MM.1S (cell line): ENCODE measurements around the gene C20orf173.

Experiments
- DNase-seq: peaks from one replicate; pipeline ENCODE4 v3.0.0-alpha.2; 2015
- H2AFZ ChIP-seq: fragments of 300-600 bp; sonication (generic); 2 replicates; pipeline ENCODE4 v1.6.0; 2016; ENCODE audit warnings: antibody characterized with exemption, low read length
- H3F3A ChIP-seq: fragments of 300-600 bp; sonication (generic); 2 replicates; pipeline ENCODE4 v1.6.1; 2016; ENCODE audit warnings: mild to moderate bottlenecking, antibody characterized with exemption, low read length, moderate library complexity, mixed read lengths; ENCODE audit not compliant: insufficient read depth
- H3K27ac ChIP-seq: fragments of 300-600 bp; sonication (generic); 2 replicates; pipeline ENCODE4 v1.5.1; 2016; ENCODE audit warnings: mild to moderate bottlenecking, low read length
- H3K27me3 ChIP-seq: fragments of 300-600 bp; sonication (generic); replicated peaks from 2 replicates; pipeline ENCODE4 v1.6.0; 2016; ENCODE audit warnings: low read length; ENCODE audit not compliant: insufficient read depth
- H3K36me3 ChIP-seq: fragments of 300-600 bp; sonication (generic); replicated peaks from 2 replicates; pipeline ENCODE4 v1.6.1; 2016; ENCODE audit warnings: mild to moderate bottlenecking, low read length, mixed read lengths; ENCODE audit not compliant: insufficient read depth
- H3K4me1 ChIP-seq: fragments of 300-600 bp; sonication (generic); 2 replicates; pipeline ENCODE4 v1.6.1; 2016; ENCODE audit warnings: low read length, mixed read lengths
- H3K4me2 ChIP-seq: fragments of 300-600 bp; sonication (generic); 2 replicates; pipeline ENCODE4 v1.6.0; 2016; ENCODE audit warnings: low read depth, low read length
- H3K4me3 ChIP-seq: fragments of 300-600 bp; sonication (generic); 2 replicates; pipeline ENCODE4 v1.5.1; 2016; ENCODE audit warnings: low read length, mixed read lengths
- H3K79me2 ChIP-seq: fragments of 300-600 bp; sonication (generic); 2 replicates; pipeline ENCODE4 v1.6.1; 2016; ENCODE audit warnings: mixed run types, low read length, mixed read lengths
- H3K9ac ChIP-seq: fragments of 300-600 bp; sonication (generic); 2 replicates; pipeline ENCODE4 v1.6.1; 2016; ENCODE audit warnings: low read length, mixed read lengths
- H3K9me2 ChIP-seq: fragments of 300-600 bp; sonication (generic); replicated peaks from 2 replicates; pipeline ENCODE4 v1.6.1; 2016; ENCODE audit warnings: mild to moderate bottlenecking, low read length, mixed read lengths; ENCODE audit not compliant: insufficient read depth
- H3K9me3 ChIP-seq: fragments of 300-600 bp; sonication (generic); replicated peaks from 2 replicates; pipeline ENCODE4 v1.6.1; 2016; ENCODE audit warnings: mild to moderate bottlenecking, low read length, mixed read lengths; ENCODE audit not compliant: insufficient read depth
- H4K20me1 ChIP-seq: fragments of 300-600 bp; sonication (generic); 2 replicates; pipeline ENCODE4 v1.6.1; 2016; ENCODE audit warnings: mild to moderate bottlenecking, low read length, moderate library complexity, mixed read lengths; ENCODE audit not compliant: insufficient read depth
- EZH2 ChIP-seq: fragments of 300-600 bp; sonication (generic); optimal IDR thresholded peaks from 2 replicates; pipeline ENCODE3; 2017; ENCODE audit warnings: low read depth, mild to moderate bottlenecking, antibody characterized with exemption, low read length, mixed read lengths
- EZH2phosphoT487 ChIP-seq: fragments of 300-600 bp; sonication (generic); IDR thresholded peaks from 2 replicates; pipeline ENCODE4 v1.6.1; 2018; ENCODE audit warnings: antibody characterized with exemption, low read length
- TF ChIP-seq, protein P1 (sequence below): fragments of 300-600 bp; sonication (generic); IDR thresholded peaks from 2 replicates; pipeline ENCODE4 v1.5.1; 2016; ENCODE audit warnings: antibody characterized with exemption, low read length, mixed read lengths

C20orf173 gene

DNA sequence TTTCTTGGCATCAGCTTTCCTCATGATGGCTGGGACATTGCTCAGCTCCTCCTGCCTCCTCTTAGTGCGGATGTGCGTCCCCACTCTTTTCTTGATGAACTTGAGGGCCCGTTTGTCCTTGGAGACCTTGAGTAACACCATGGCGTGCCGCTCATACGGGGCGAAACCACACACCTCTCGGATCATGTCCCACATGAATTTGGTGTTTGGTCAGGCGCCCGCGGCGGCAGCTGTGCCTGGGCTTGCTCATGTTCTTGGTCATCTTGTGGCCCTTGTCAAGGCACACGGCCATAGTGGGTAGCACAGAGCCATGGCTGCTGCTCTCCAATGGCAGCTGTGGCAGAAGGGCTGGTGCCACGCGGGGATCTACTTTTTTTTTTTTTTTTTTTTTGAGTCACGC is 15.0 kb upstream of the C20orf173 start:
- H3K36me3 ChIP-seq, result no peaks in the 10 kb centered on the region
- no peak for DNase-seq
- H2AFZ ChIP-seq, result no peak overlapping the region

DNA sequence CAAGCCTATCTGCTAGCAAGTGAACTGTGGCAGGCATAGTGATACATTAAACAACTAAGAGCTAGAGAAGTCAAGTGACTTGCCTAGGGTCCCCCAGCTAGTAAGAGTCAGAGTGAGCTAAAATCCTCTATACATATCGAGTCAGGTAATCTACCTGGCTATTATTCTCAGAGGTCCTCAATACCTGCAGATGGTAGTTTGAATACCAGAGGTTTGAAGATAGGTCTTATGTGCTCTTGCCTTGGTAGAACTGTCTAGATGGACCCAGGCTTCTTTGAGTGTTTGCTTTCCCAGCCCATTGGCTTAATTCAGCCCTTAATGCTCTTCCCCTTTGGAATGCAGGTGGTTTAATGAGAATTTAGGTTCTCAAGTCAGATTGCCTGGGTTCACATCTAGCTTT is 13.5 kb upstream of the C20orf173 start:
- no peak overlapping the region for H3K27ac ChIP-seq
- H3K4me3 ChIP-seq, result no peak overlapping the region
- no peaks in the 10 kb centered on the region for H3K27me3 ChIP-seq
- no peak overlapping the region for H3K4me2 ChIP-seq
- DNase-seq, result no peak
- no peak overlapping the region for H2AFZ ChIP-seq
- H3K36me3 ChIP-seq, result no peaks in the 10 kb centered on the region
- no peaks in the 10 kb centered on the region for H4K20me1 ChIP-seq
- no peaks in the 10 kb centered on the region for H3K9me3 ChIP-seq
- no peak overlapping the region for H3K9ac ChIP-seq
- peaks cover 5% of the 10 kb centered on the region; the same call in 1 of the 2 replicates for H3K79me2 ChIP-seq
- TF ChIP-seq EZH2 (no peak), EZH2phosphoT487 (no peak)
- TF ChIP-seq, protein P1, sequence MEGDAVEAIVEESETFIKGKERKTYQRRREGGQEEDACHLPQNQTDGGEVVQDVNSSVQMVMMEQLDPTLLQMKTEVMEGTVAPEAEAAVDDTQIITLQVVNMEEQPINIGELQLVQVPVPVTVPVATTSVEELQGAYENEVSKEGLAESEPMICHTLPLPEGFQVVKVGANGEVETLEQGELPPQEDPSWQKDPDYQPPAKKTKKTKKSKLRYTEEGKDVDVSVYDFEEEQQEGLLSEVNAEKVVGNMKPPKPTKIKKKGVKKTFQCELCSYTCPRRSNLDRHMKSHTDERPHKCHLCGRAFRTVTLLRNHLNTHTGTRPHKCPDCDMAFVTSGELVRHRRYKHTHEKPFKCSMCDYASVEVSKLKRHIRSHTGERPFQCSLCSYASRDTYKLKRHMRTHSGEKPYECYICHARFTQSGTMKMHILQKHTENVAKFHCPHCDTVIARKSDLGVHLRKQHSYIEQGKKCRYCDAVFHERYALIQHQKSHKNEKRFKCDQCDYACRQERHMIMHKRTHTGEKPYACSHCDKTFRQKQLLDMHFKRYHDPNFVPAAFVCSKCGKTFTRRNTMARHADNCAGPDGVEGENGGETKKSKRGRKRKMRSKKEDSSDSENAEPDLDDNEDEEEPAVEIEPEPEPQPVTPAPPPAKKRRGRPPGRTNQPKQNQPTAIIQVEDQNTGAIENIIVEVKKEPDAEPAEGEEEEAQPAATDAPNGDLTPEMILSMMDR, result no peak
- peaks cover 4% of the 10 kb centered on the region; the same call in 1 of the 2 replicates for H3K4me1 ChIP-seq
- no peaks in the 10 kb centered on the region for H3K9me2 ChIP-seq
- no peaks in the 10 kb centered on the region for H3F3A ChIP-seq

More for the DNA sequence above, 15.0 kb upstream of the C20orf173 start:
- Histone ChIP-seq H3K4me2 (no peak overlapping the region), H3K9me3 (no peaks in the 10 kb centered on the region), H4K20me1 (no peaks in the 10 kb centered on the region), H3K9ac (no peak overlapping the region), H3K4me1 (peaks cover 4% of the 10 kb centered on the region; the same call in 1 of the 2 replicates), H3K9me2 (no peaks in the 10 kb centered on the region), H3K27ac (no peak overlapping the region), H3K79me2 (peaks cover 5% of the 10 kb centered on the region; the same call in 1 of the 2 replicates), H3K4me3 (no peak overlapping the region), H3F3A (no peaks in the 10 kb centered on the region), H3K27me3 (no peaks in the 10 kb centered on the region)
- no peak for TF ChIP-seq EZH2phosphoT487
- TF ChIP-seq, protein P1, result no peak
- TF ChIP-seq EZH2, result no peak

DNA sequence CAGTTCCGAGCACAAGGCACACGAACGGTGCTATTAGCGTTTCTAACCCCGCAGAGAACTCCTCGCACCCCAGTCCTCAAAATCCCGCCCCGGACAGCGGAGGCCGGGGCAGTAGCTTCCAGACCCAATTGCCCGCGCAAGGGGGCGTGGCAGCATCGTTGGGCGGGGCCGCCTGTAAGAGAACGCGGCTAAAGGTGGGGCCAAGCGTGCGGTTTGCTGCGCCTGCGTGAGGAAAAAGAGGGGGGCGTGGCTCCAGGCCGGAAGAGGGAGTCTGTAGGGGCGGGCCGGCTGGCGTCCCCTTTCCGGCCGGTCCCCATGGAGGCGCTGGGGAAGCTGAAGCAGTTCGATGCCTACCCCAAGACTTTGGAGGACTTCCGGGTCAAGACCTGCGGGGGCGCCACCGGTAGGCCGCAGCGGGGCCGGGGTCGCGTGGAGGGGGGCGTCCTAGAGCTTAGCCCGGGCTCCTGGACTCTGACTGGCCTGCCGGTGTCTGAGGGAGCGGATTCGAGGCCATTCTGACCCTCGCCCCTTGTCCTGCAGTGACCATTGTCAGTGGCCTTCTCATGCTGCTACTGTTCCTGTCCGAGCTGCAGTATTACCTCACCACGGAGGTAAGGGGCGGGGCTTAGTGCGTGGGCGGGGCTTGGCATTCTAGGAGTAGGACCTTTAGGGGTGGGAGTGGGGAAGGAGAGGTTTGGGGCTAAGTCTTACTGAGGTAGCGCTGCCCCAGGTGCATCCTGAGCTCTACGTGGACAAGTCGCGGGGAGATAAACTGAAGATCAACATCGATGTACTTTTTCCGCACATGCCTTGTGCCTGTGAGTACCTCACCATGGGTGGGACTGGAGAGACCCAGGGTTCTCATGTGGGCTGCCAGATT is 12.6 kb upstream of the C20orf173 start, which contains the start of gene ERGIC3:
Gene ERGIC3, plus strand, starts transcription at position 296 of the 880 bp plus-strand sequence. Its CDS starts 20 bp downstream, at position 316.
- no peaks in the 10 kb centered on the region for H3F3A ChIP-seq
- DNase-seq, result peak; percentile 96
- peak within 1 kb of the TSS; percentile 13; the same call in 1 of the 2 replicates for H3K27ac ChIP-seq
- H3K9me3 ChIP-seq, result no peaks in the 10 kb centered on the region
- peak within 1 kb of the TSS; percentile 88 for H3K4me2 ChIP-seq
- peak within 1 kb of the TSS; percentile 90 for H3K4me3 ChIP-seq
- no peaks in the 10 kb centered on the region for H3K36me3 ChIP-seq
- H4K20me1 ChIP-seq, result no peaks in the 10 kb centered on the region
- peaks cover 5% of the 10 kb centered on the region; the same call in 1 of the 2 replicates for H3K79me2 ChIP-seq
- peak within 1 kb of the TSS; percentile 73 for H3K9ac ChIP-seq
- no peaks in the 10 kb centered on the region for H3K27me3 ChIP-seq
- peak within 1 kb of the TSS; percentile 97 for H2AFZ ChIP-seq
- peaks cover 4% of the 10 kb centered on the region; the same call in 1 of the 2 replicates for H3K4me1 ChIP-seq
- TF ChIP-seq, protein P1, result no peak
- TF ChIP-seq EZH2 (no peak), EZH2phosphoT487 (no peak)
- no peaks in the 10 kb centered on the region for H3K9me2 ChIP-seq
